GM12865 (cell line): ENCODE results near the gene PRKCQ.

ENCODE experiments used
- DNase-seq: peaks from one replicate; pipeline ENCODE4 v3.0.0; 2010; ENCODE audit warnings: low read depth
- H3K4me3 ChIP-seq: 2 replicates; pipeline ENCODE4 v1.5.1; 2011; ENCODE audit warnings: mild to moderate bottlenecking, low read depth, low read length, control low read depth
- CTCF ChIP-seq: IDR thresholded peaks from 2 replicates; pipeline ENCODE4 v1.5.1; 2011; ENCODE audit warnings: low read length, control low read depth, low read depth, inconsistent platforms; ENCODE audit not compliant: insufficient read depth; ENCODE audit errors: missing control alignments

The PRKCQ gene

GRCh38 chr10:6494936-6495592 lies 85.0 kb downstream of the PRKCQ start:
- no peak for TF ChIP-seq CTCF
- H3K4me3 ChIP-seq: no peak overlapping the region
- DNase-seq: no peak

DNA sequence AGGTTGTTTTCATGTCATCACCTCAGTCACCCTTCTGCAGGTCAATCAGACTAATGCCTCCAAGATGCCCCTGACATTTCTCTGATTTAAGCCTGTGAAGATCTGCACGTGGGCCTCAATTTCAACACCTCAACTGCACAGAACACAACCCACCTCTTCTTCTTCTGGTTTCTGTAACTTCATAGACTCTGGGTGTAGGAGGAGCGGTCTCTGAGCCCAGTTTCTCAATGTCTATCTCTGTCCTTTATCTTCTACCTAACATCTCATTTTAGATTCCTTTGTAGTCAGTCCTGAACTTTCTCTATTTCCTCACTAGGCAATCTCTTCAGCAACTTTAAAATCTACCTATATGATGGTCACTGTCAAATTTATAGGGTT lies 85.6 kb downstream of the PRKCQ start:
- no peak for DNase-seq
- TF ChIP-seq CTCF: no peak
- no peak overlapping the region for H3K4me3 ChIP-seq

GRCh38 chr10:6493521-6494441 lies 86.3 kb downstream of the PRKCQ start:
- H3K4me3 ChIP-seq: no peak overlapping the region
- TF ChIP-seq CTCF: no peak
- DNase-seq: no peak

DNA sequence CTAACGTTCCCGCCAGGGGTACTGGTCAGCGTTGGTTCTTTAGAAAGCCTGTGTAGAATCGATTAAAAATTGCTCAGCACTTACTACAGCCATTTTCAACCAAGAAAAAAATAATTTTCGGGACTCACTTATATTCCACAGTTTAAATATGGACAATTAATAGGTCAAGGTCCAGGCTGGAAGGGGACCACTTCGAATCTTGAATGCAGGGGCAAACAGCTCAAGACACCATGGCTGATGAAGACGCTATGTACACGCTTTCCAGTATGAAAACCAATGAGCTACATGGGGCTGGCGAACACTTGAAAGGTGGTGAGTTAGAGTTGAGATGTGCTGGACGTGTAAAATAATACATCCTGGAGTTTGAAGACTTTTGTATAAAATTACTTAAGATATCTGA lies 87.2 kb downstream of the PRKCQ start:
- no peak for DNase-seq
- H3K4me3 ChIP-seq: no peak overlapping the region
- no peak for TF ChIP-seq CTCF

- no peak for DNase-seq
- TF ChIP-seq CTCF: no peak
These were observed 88.1 kb downstream of the PRKCQ start for GRCh38 chr10:6491841-6492609.

DNA sequence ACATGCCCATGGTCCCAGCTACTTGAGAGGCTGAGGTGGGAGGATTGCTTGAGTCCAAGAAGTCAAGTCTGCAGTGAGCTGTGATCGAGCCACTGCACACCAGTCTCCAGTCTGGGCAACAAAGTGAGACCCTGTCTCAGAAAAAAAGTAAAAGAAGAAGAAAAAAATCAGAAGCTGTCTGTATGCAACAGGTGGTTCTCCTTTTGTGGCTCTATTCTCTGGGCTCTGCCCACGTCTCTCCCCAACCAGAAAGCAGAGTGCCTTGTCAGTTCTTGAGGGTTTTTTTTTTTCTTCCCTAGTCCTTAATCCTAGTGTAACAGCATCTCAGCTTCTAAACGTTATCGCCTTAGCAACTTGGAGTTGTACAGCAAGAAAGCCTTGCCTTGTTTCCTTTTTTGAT lies 89.5 kb downstream of the PRKCQ start:
- no peak for TF ChIP-seq CTCF
- no peak for DNase-seq
- no peak overlapping the region for H3K4me3 ChIP-seq

More at GRCh38 chr10:6491841-6492609, 88.1 kb downstream of the PRKCQ start:
- H3K4me3 ChIP-seq: no peak overlapping the region
